SK-N-MC (cell line): ENCODE measurements around the gene RTN4RL1.

Experiments used
- EZH2 ChIP-seq: fragments of 200-600 bp; sonication (generic); IDR thresholded peaks from one replicate; pipeline ENCODE4 v1.6.1; 2017; ENCODE audit warnings: antibody characterized with exemption
- FOXP2 ChIP-seq: optimal IDR thresholded peaks from 2 replicates; pipeline ENCODE3; 2011; ENCODE audit warnings: mild to moderate bottlenecking, moderate library complexity; ENCODE audit not compliant: insufficient read depth; ENCODE audit errors: extremely low read length, control extremely low read depth
- POLR2AphosphoS5 ChIP-seq: IDR thresholded peaks from 2 replicates; pipeline ENCODE4 v1.6.1; 2012; ENCODE audit warnings: mild to moderate bottlenecking, low read depth, low read length, borderline replicate concordance

- TF ChIP-seq POLR2AphosphoS5 (no peak), EZH2 (no peak), FOXP2 (no peak)
These were observed 21.6 kb downstream of the RTN4RL1 start for GRCh38 chr17:2003525-2003924.
